HepG2 (cell line): Measurements from ENCODE around the gene DBNDD1. TPM values are rescaled to one million over a fixed set of nuclear protein-coding genes. Genes with fewer than 3 reads are reported as not detected.

Experiments
- ARHGAP35 ChIP-seq: sonication (generic); formaldehyde crosslinking; IDR thresholded peaks from 2 replicates; pipeline ENCODE4 v1.9.0; 2022; ENCODE audit warnings: mild to moderate bottlenecking, inconsistent platforms, moderate library complexity, missing genetic modification reagents, borderline replicate concordance
- CREM ChIP-seq, 2 experiments: sonication (generic) in 1 of 2; formaldehyde crosslinking in 1 of 2; IDR thresholded peaks; 2 replicates each; pipeline versions ENCODE4 v1.4.0 to v1.6.1; 2016 to 2020; ENCODE audit warnings: antibody characterized with exemption in 1 of 2, mild to moderate bottlenecking in 1 of 2, missing genetic modification reagents in 1 of 2
- NFAT5 ChIP-seq: sonication (generic); formaldehyde crosslinking; IDR thresholded peaks from 2 replicates; pipeline ENCODE4 v1.4.0; 2020; ENCODE audit warnings: missing genetic modification reagents
- PAX8 ChIP-seq: sonication (generic); formaldehyde crosslinking; IDR thresholded peaks from 2 replicates; pipeline ENCODE4 v1.8.0; 2022; ENCODE audit warnings: mild to moderate bottlenecking, missing genetic modification reagents, borderline replicate concordance
- PHB2 ChIP-seq: fragments of 450-650 bp; IDR thresholded peaks from 2 replicates; pipeline ENCODE4 v1.6.1; 2018; ENCODE audit not compliant: partially characterized antibody
- SMC3 ChIP-seq: IDR thresholded peaks from 2 replicates; pipeline ENCODE4 v1.6.1; 2011; ENCODE audit warnings: low read length, improper control_type of control experiment
- SRSF1 ChIP-seq: fragments of 200-400 bp; formaldehyde crosslinking; optimal IDR thresholded peaks from 2 replicates; pipeline ENCODE3; 2017; ENCODE audit warnings: mild to moderate bottlenecking, low read depth, low read length, moderate library complexity
- STAG1 ChIP-seq: sonication (generic); formaldehyde crosslinking; IDR thresholded peaks from 2 replicates; pipeline ENCODE4 v1.4.0; 2020; ENCODE audit warnings: missing genetic modification reagents
- XRCC5 ChIP-seq: fragments of 200-400 bp; formaldehyde crosslinking; optimal IDR thresholded peaks from 2 replicates; pipeline ENCODE3; 2017; ENCODE audit warnings: mild to moderate bottlenecking, low read length
- ZBTB39 ChIP-seq: sonication (generic); formaldehyde crosslinking; IDR thresholded peaks from 2 replicates; pipeline ENCODE4 v1.5.0; 2020; ENCODE audit warnings: missing genetic modification reagents
- ZKSCAN8 ChIP-seq: IDR thresholded peaks from 2 replicates; pipeline ENCODE4 v1.6.1; 2016; ENCODE audit warnings: borderline replicate concordance, missing genetic modification reagents, missing compliant biosample characterization
- ZNF296 ChIP-seq: sonication (generic); formaldehyde crosslinking; conservative IDR thresholded peaks from 2 replicates; pipeline ENCODE4 v1.5.0; 2020; ENCODE audit warnings: mild to moderate bottlenecking, missing genetic modification reagents
- ZNF672 ChIP-seq: sonication (generic); formaldehyde crosslinking; IDR thresholded peaks from 2 replicates; pipeline ENCODE4 v1.8.1; 2022; ENCODE audit warnings: missing genetic modification reagents
- ZNF709 ChIP-seq: sonication (generic); formaldehyde crosslinking; IDR thresholded peaks from 2 replicates; pipeline ENCODE4 v1.5.0; 2020; ENCODE audit warnings: mild to moderate bottlenecking, missing genetic modification reagents
- ZNF776 ChIP-seq: sonication (generic); formaldehyde crosslinking; IDR thresholded peaks from 2 replicates; pipeline ENCODE4 v1.4.0; 2020; ENCODE audit warnings: mild to moderate bottlenecking, missing genetic modification reagents
- polyA plus RNA-seq, 8 experiments: library from polyadenylated mRNA; depleted of rRNA in 3 of 8; stranded (reverse) in 7 of 8; unstranded in 1 of 8; fragments of >200 nt; fragmentation: Illumina TruSeq in 4 of 8; extraction: Trizol in 4 of 8; gene quantifications; 2 replicates each; pipeline versions ENCODE4 v1.2.1 to v1.2.3, GENCODE V29; 2011 to 2016; ENCODE audit warnings: low read depth in 4 of 8, missing spikeins in 1 of 8, mixed read lengths in 1 of 8; ENCODE audit not compliant: insufficient read depth in 1 of 8
- total RNA-seq, 5 experiments: library from RNA; depleted of rRNA; stranded (reverse); fragments of >200 nt; fragmentation: Illumina TruSeq; extraction: Trizol; gene quantifications; 2 replicates each; pipeline ENCODE4 v1.2.3, GENCODE V29; 2016; ENCODE audit warnings: low read depth in 1 of 5
- TF ChIP-seq, protein P1 (sequence below): sonication (generic); formaldehyde crosslinking; IDR thresholded peaks from 2 replicates; pipeline ENCODE4 v1.4.0; 2020; ENCODE audit warnings: missing genetic modification reagents
- TF ChIP-seq, protein P2 (sequence below): IDR thresholded peaks from 2 replicates; pipeline ENCODE4 v1.6.1; 2016
- TF ChIP-seq, protein P3 (sequence below): sonication (generic); formaldehyde crosslinking; IDR thresholded peaks from 2 replicates; pipeline ENCODE4 v1.5.0; 2020; ENCODE audit warnings: mild to moderate bottlenecking, missing genetic modification reagents

DBNDD1 gene
- total and polyA plus RNA-seq, 2 of the 13 experiments (the other 11 are each of a cell fraction or from before 2014, with no cell fraction given): 17.0 to 40.4 TPM

DNA sequence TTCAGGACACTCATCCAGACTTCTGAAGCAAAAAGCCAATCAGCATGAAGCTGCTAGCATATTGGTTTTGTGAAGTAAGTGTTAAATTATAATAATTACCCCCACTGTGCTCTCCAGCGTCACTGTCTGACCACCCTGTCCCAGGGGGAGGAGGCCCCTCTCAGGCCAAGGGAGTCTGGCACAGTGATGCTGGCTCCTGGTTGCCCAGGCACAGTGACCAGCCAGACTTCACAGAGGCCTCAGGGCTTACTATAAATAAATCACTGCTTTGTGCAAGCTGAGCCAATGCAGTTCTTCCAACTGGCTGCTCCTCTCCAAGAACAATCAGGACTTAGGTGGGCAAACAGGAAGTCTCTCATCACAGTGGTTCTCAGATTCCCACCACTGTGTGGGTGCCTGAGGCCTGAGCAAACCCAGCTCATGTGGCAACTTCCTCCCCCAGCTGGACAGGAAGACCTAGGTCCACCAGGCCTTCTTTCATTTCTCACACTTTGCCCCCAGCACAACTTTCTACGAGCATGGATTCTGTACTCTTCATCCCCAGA is 1.7 kb upstream of the DBNDD1 start (continued):
- no peak; the same call in 1 of the 2 replicates for TF ChIP-seq STAG1
- TF ChIP-seq ZKSCAN8 (CRISPR knock-in tag): no peak
- no peak for TF ChIP-seq PAX8 (CRISPR knock-in tag)
- TF ChIP-seq, protein P1, sequence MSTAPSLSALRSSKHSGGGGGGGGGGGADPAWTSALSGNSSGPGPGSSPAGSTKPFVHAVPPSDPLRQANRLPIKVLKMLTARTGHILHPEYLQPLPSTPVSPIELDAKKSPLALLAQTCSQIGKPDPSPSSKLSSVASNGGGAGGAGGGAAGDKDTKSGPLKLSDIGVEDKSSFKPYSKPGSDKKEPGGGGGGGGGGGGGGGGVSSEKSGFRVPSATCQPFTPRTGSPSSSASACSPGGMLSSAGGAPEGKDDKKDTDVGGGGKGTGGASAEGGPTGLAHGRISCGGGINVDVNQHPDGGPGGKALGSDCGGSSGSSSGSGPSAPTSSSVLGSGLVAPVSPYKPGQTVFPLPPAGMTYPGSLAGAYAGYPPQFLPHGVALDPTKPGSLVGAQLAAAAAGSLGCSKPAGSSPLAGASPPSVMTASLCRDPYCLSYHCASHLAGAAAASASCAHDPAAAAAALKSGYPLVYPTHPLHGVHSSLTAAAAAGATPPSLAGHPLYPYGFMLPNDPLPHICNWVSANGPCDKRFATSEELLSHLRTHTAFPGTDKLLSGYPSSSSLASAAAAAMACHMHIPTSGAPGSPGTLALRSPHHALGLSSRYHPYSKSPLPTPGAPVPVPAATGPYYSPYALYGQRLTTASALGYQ (CRISPR knock-in tag): no peak
- TF ChIP-seq ZNF672 (CRISPR knock-in tag): no peak
- no peak for TF ChIP-seq SRSF1
- no peak for TF ChIP-seq ZNF709
- TF ChIP-seq PHB2: no peak
- TF ChIP-seq, protein P2, sequence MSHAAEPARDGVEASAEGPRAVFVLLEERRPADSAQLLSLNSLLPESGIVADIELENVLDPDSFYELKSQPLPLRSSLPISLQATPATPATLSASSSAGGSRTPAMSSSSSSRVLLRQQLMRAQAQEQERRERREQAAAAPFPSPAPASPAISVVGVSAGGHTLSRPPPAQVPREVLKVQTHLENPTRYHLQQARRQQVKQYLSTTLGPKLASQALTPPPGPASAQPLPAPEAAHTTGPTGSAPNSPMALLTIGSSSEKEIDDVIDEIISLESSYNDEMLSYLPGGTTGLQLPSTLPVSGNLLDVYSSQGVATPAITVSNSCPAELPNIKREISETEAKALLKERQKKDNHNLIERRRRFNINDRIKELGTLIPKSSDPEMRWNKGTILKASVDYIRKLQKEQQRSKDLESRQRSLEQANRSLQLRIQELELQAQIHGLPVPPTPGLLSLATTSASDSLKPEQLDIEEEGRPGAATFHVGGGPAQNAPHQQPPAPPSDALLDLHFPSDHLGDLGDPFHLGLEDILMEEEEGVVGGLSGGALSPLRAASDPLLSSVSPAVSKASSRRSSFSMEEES (CRISPR knock-in tag): no peak
- TF ChIP-seq SMC3: no peak
- no peak for TF ChIP-seq ZNF776 (CRISPR knock-in tag)
- TF ChIP-seq ZBTB39 (CRISPR knock-in tag): no peak
- TF ChIP-seq CREM (IDR thresholded peaks at IDR 0.05): no peak; the same call in 1 of the 2 replicates
- no peak for TF ChIP-seq CREM (CRISPR knock-in tag; IDR thresholded peaks at IDR 0.05)
- TF ChIP-seq ARHGAP35: no peak
- TF ChIP-seq ZNF296: no peak
- TF ChIP-seq, protein P3, sequence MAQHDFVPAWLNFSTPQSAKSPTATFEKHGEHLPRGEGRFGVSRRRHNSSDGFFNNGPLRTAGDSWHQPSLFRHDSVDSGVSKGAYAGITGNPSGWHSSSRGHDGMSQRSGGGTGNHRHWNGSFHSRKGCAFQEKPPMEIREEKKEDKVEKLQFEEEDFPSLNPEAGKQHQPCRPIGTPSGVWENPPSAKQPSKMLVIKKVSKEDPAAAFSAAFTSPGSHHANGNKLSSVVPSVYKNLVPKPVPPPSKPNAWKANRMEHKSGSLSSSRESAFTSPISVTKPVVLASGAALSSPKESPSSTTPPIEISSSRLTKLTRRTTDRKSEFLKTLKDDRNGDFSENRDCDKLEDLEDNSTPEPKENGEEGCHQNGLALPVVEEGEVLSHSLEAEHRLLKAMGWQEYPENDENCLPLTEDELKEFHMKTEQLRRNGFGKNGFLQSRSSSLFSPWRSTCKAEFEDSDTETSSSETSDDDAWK (CRISPR knock-in tag): no peak
- TF ChIP-seq NFAT5: no peak
- peak; percentile 35 for TF ChIP-seq XRCC5
